Measurements from ENCODE around the gene APCDD1L.

The APCDD1L gene

GRCh38 chr20:58492074-58492718 is 23.0 kb downstream of the APCDD1L start:
- no peak for DNase-seq (ENCODE audit: low spot score)

- DNase-seq (ENCODE audit: low spot score) = no peak
Measured at GRCh38 chr20:58486207-58486606, 29.0 kb downstream of the APCDD1L start.

- no peak for DNase-seq (ENCODE audit: low spot score)
Measured at GRCh38 chr20:58485393-58485792, 29.8 kb downstream of the APCDD1L start.

- no peak for DNase-seq (ENCODE audit: low spot score)
Measured at GRCh38 chr20:58483470-58483869, 31.7 kb downstream of the APCDD1L start.

- DNase-seq (ENCODE audit: low spot score) = no peak
Measured at GRCh38 chr20:58483051-58483450, 32.1 kb downstream of the APCDD1L start.

- no peak for DNase-seq (ENCODE audit: low spot score)
Measured at GRCh38 chr20:58482416-58482815, 32.8 kb downstream of the APCDD1L start.

GRCh38 chr20:58481481-58482021 is 33.6 kb downstream of the APCDD1L start:
- DNase-seq (ENCODE audit: low spot score) = no peak

- DNase-seq (ENCODE audit: low spot score) = peak; percentile 84
Measured at GRCh38 chr20:58480551-58481336, 34.5 kb downstream of the APCDD1L start.

- no peak for DNase-seq (ENCODE audit: low spot score)
Measured at GRCh38 chr20:58479726-58480440, 35.3 kb downstream of the APCDD1L start.

GRCh38 chr20:58478141-58478805 is 36.9 kb downstream of the APCDD1L start:
- DNase-seq (ENCODE audit: low spot score) = no peak

GRCh38 chr20:58475466-58475865 is 39.7 kb downstream of the APCDD1L start:
- DNase-seq (ENCODE audit: low spot score) = no peak

- no peak for DNase-seq (ENCODE audit: low spot score)
Measured at GRCh38 chr20:58473453-58474425, 41.5 kb downstream of the APCDD1L start.

- no peak for DNase-seq (ENCODE audit: low spot score)
Measured at GRCh38 chr20:58472273-58473018, 42.8 kb downstream of the APCDD1L start.

- DNase-seq (ENCODE audit: low spot score) = peak; percentile 92
Measured at GRCh38 chr20:58471193-58472164, 43.7 kb downstream of the APCDD1L start.

GRCh38 chr20:58470336-58471192 is 44.6 kb downstream of the APCDD1L start:
- no peak for DNase-seq (ENCODE audit: low spot score)

GRCh38 chr20:58469616-58470015 is 45.6 kb downstream of the APCDD1L start:
- no peak for DNase-seq (ENCODE audit: low spot score)

- DNase-seq (ENCODE audit: low spot score) = no peak
Measured at GRCh38 chr20:58467572-58468527, 47.3 kb downstream of the APCDD1L start.

Measured in left forelimb (tissue), 1 donor.